Measurements from ENCODE around the gene SSBP3. TPM values are rescaled to one million over a fixed set of nuclear protein-coding genes. Genes with fewer than 3 reads are reported as not detected.

Gene SSBP3
- total RNA-seq, 3 donors from 2014 or later (not counting 1 experiment from before 2014, with no cell fraction given) = 162 to 224 (median 164) TPM

DNA sequence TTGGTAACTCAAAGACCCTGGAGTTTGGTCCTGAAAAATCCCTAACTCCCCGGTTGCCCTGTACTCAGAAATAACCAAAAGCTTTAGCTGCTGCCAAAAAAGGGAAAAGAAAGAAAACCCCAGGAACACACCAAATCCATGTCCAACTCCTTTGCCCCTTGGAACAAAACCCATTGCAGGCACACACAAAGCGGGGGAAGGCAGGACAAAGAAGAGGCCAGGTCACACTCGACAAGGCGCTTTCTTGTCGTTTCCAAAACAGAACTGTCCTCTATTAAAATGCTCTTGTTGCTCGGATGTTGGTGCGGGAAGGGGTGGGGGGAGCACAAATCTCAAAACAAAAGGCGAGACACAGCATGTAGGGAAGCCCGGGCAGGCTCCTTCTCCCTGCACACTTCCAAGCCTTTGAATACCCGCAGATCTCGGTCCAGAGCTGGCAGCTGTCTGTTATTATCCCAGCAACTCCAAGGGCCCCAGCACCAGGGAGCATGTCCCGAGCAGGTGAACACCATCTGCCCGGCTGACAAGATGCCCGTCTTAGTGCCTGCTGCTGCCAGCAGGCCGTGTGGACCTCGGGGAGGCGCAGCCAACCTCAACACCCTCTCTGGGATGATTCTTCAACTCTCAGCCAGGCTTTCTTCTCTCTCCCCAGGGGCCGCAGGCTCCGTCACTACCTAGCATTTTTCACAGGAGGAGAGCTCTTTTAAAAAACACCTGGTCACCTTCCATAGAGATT is 96.4 kb downstream of the SSBP3 start:
- Mint-ChIP-seq H3K4me1 (peaks cover 70 to 91% of the 10 kb centered on the region in 2 donors), H3K4me3 (no peak overlapping the region), H3K36me3 (no peaks in the 10 kb centered on the region), H3K27me3 (ENCODE audit: low read depth in 2 of 2) (no peaks in the 10 kb centered on the region), H3K27ac (peak overlapping the region in 1 of 2 donors; percentile 18), H3K9me3 (no peaks in the 10 kb centered on the region)
- H3K36me3 ChIP-seq (ENCODE audit: control insufficient read depth, insufficient read depth, low read length) = no peaks in the 10 kb centered on the region
- peaks cover 51% of the 10 kb centered on the region for H3K4me1 ChIP-seq (ENCODE audit: control insufficient read depth, insufficient read depth, low read length)
- 90% methylated on average over 19 of the region's 19 CpGs for WGBS (ENCODE audit: insufficient coverage)
- no peaks in the 10 kb centered on the region for H3K27me3 ChIP-seq (ENCODE audit: control insufficient read depth, insufficient read depth, low read length)
- intact Hi-C loops (cut with micrococcal nuclease) = loop anchor here (10.0 kb wide), 1 partner anchor 95 kb away; the partner anchor contains the start of gene SSBP3
- no peak overlapping the region for H3K27ac ChIP-seq (ENCODE audit: low read length)
- no peak for TF ChIP-seq CTCF (IDR thresholded peaks at IDR 0.05)
- H3K4me3 ChIP-seq (ENCODE audit: low read length) = no peak overlapping the region
- H3K9me3 ChIP-seq (ENCODE audit: control insufficient read depth, insufficient read depth, low read length) = no peaks in the 10 kb centered on the region
- DNase-seq (no peak), ATAC-seq (no peak)

DNA sequence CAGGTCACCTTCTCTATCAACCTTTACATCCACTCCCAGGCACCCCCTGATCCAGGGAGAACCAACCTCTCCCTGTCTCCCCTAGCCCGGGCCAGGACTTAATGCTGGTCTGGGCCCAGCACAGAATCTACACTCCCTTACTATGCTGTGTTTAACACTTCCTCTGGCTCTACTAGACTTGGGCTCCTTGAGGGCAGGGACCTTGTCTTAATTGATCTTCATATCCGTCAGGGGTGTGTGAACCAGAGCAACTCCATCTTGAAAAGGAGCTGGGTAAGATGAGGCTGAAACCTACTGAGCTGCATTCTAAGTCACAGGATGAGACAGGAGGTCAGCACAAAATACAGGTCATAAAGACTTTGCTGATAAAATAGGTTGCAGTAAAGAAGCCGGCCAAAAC is 98.9 kb downstream of the SSBP3 start:
- H3K27me3 Mint-ChIP-seq (ENCODE audit: low read depth in 2 of 2) = no peaks in the 10 kb centered on the region
- ATAC-seq (no peak), DNase-seq (no peak)
- no peaks in the 10 kb centered on the region for H3K36me3 ChIP-seq (ENCODE audit: control insufficient read depth, insufficient read depth, low read length)
- H3K27ac Mint-ChIP-seq = peak overlapping the region; percentile 22 to 80
- H3K9me3 Mint-ChIP-seq = no peaks in the 10 kb centered on the region
- intact Hi-C loops (cut with micrococcal nuclease) = no loop called here
- no peaks in the 10 kb centered on the region for H3K9me3 ChIP-seq (ENCODE audit: control insufficient read depth, insufficient read depth, low read length)
- no peak overlapping the region for H3K4me3 ChIP-seq (ENCODE audit: low read length)
- no peak for TF ChIP-seq CTCF (IDR thresholded peaks at IDR 0.05)
- peaks cover 85 to 94% of the 10 kb centered on the region in 2 donors for H3K4me1 Mint-ChIP-seq
- peaks cover 59% of the 10 kb centered on the region for H3K4me1 ChIP-seq (ENCODE audit: control insufficient read depth, insufficient read depth, low read length)
- H3K27me3 ChIP-seq (ENCODE audit: control insufficient read depth, insufficient read depth, low read length) = no peaks in the 10 kb centered on the region
- H3K36me3 Mint-ChIP-seq = no peaks in the 10 kb centered on the region
- WGBS (ENCODE audit: insufficient coverage) = 97% methylated on average over 3 of the region's 3 CpGs
- no peak overlapping the region for H3K27ac ChIP-seq (ENCODE audit: low read length)
- no peak overlapping the region for H3K4me3 Mint-ChIP-seq

- Mint-ChIP-seq H3K27ac (peak overlapping the region; percentile 27 to 66), H3K4me3 (no peak overlapping the region)
Observed at GRCh38 chr1:54305906-54306514, 100.2 kb downstream of the SSBP3 start.

More at GRCh38 chr1:54305906-54306514, 100.2 kb downstream of the SSBP3 start:
- no peak for TF ChIP-seq CTCF (IDR thresholded peaks at IDR 0.05)
- intact Hi-C loops (cut with micrococcal nuclease) = no loop called here
- DNase-seq (no peak), ATAC-seq (no peak)
- H3K27ac ChIP-seq (ENCODE audit: low read length) = no peak overlapping the region
- over 99% methylated on average over 7 of the region's 7 CpGs for WGBS (ENCODE audit: insufficient coverage)
- Mint-ChIP-seq H3K4me1 (peaks cover 87 to 95% of the 10 kb centered on the region in 2 donors), H3K9me3 (no peaks in the 10 kb centered on the region), H3K27me3 (ENCODE audit: low read depth in 2 of 2) (no peaks in the 10 kb centered on the region), H3K36me3 (no peaks in the 10 kb centered on the region)
- no peaks in the 10 kb centered on the region for H3K9me3 ChIP-seq (ENCODE audit: control insufficient read depth, insufficient read depth, low read length)
- no peaks in the 10 kb centered on the region for H3K27me3 ChIP-seq (ENCODE audit: control insufficient read depth, insufficient read depth, low read length)
- no peak overlapping the region for H3K4me3 ChIP-seq (ENCODE audit: low read length)
- H3K36me3 ChIP-seq (ENCODE audit: control insufficient read depth, insufficient read depth, low read length) = no peaks in the 10 kb centered on the region
- H3K4me1 ChIP-seq (ENCODE audit: control insufficient read depth, insufficient read depth, low read length) = peaks cover 61% of the 10 kb centered on the region

Data from natural killer cell (primary cell).